IMR-90 (cell line): ENCODE results near the gene FKBP10. TPM values are rescaled to one million over a fixed set of nuclear protein-coding genes. Genes with fewer than 3 reads are reported as not detected.

ENCODE experiments used
- ATAC-seq: fragments of 200-7000 bp; cut with Tn5 transposase; 2 replicates; pipeline ENCODE4 v1.9.1; 2020; ENCODE audit warnings: low read depth, mild to moderate bottlenecking, moderate library complexity
- BruUV-seq: library from RNA; stranded (reverse); fragments of 400-500 nt; replicated peaks from 2 replicates; lab custom pipeline; 2021; lab: Mats Ljungman, UMichigan
- CTCF ChIA-PET: fragments of 300-600 bp; formaldehyde crosslinking; extraction: SDS; loops from one replicate; lab custom pipeline; 2021; ENCODE audit warnings: antibody characterized with exemption; lab: Yijun Ruan, JAX
- POLR2A ChIA-PET: fragments of 300-600 bp; sonication (Branson Sonifier 250); formaldehyde crosslinking; loops from one replicate; lab custom pipeline; 2022; ENCODE audit warnings: antibody characterized with exemption; ENCODE audit not compliant: unreplicated experiment; lab: Charles Lee
- DNase-seq: peaks from one replicate; pipeline ENCODE4 v3.0.0; 2013
- H2AFZ ChIP-seq: replicated peaks from 2 replicates; pipeline ENCODE3; 2013; ENCODE audit warnings: low read length, mild to moderate bottlenecking; ENCODE audit not compliant: poor library complexity
- H2AK5ac ChIP-seq: 2 replicates; pipeline ENCODE4 v1.6.1; 2013; ENCODE audit warnings: low read depth, low read length, inconsistent platforms
- H2AK9ac ChIP-seq: replicated peaks from 2 replicates; pipeline ENCODE3; 2013; ENCODE audit warnings: mild to moderate bottlenecking, low read depth, low read length, moderate library complexity; ENCODE audit not compliant: poor library complexity
- H2BK120ac ChIP-seq: 2 replicates; pipeline ENCODE4 v1.6.1; 2013; ENCODE audit warnings: low read depth, low read length, inconsistent platforms
- H2BK15ac ChIP-seq: 3 replicates; pipeline ENCODE4 v1.6.1; 2013; ENCODE audit warnings: low read depth, low read length, inconsistent platforms
- H2BK20ac ChIP-seq: 2 replicates; pipeline ENCODE4 v1.6.1; 2013; ENCODE audit warnings: low read depth, mild to moderate bottlenecking, inconsistent platforms, low read length, moderate library complexity
- H2BK5ac ChIP-seq: 2 replicates; pipeline ENCODE4 v1.6.1; 2013; ENCODE audit warnings: mild to moderate bottlenecking, low read depth, low read length, inconsistent platforms; ENCODE audit not compliant: poor library complexity, severe bottlenecking
- H3K14ac ChIP-seq: replicated peaks from 2 replicates; pipeline ENCODE4 v1.6.1; 2013; ENCODE audit warnings: low read depth, low read length, inconsistent platforms
- H3K18ac ChIP-seq: 2 replicates; pipeline ENCODE4 v1.6.1; 2013; ENCODE audit warnings: low read depth, low read length, control low read depth
- H3K23ac ChIP-seq: 2 replicates; pipeline ENCODE4 v1.6.1; 2013; ENCODE audit warnings: low read depth, low read length, inconsistent platforms
- H3K27ac ChIP-seq: 2 replicates; pipeline ENCODE4 v1.5.1; 2013; ENCODE audit warnings: mild to moderate bottlenecking, control low read depth, low read length; ENCODE audit not compliant: insufficient read depth
- H3K27me3 ChIP-seq: 2 replicates; pipeline ENCODE4 v1.6.1; 2013; ENCODE audit warnings: low read length; ENCODE audit not compliant: control insufficient read depth, insufficient read depth
- H3K36me3 ChIP-seq: 2 replicates; pipeline ENCODE4 v1.6.1; 2013; ENCODE audit warnings: low read length, mixed read lengths; ENCODE audit not compliant: control insufficient read depth, insufficient read depth
- H3K4ac ChIP-seq: 2 replicates; pipeline ENCODE4 v1.6.1; 2013; ENCODE audit warnings: low read depth, low read length, inconsistent platforms
- H3K4me1 ChIP-seq: 2 replicates; pipeline ENCODE4 v1.6.1; 2013; ENCODE audit warnings: low read length, mixed read lengths; ENCODE audit not compliant: control insufficient read depth, insufficient read depth
- H3K4me2 ChIP-seq: 2 replicates; pipeline ENCODE4 v1.6.1; 2013; ENCODE audit warnings: low read depth, mild to moderate bottlenecking, control low read depth, low read length, moderate library complexity
- H3K4me3 ChIP-seq: 2 replicates; pipeline ENCODE4 v1.5.1; 2013; ENCODE audit warnings: low read depth, mild to moderate bottlenecking, control low read depth, low read length, moderate library complexity; ENCODE audit not compliant: insufficient read depth
- H3K56ac ChIP-seq: 2 replicates; pipeline ENCODE4 v1.6.1; 2013; ENCODE audit warnings: low read length, inconsistent platforms; ENCODE audit not compliant: insufficient read depth; ENCODE audit errors: extremely low read depth
- H3K79me1 ChIP-seq, 2 experiments: 2 replicates each; pipeline ENCODE4 v1.6.1; 2013; ENCODE audit warnings: low read length in 2 of 2, inconsistent platforms in 1 of 2, low read depth in 1 of 2
- H3K9ac ChIP-seq: 2 replicates; pipeline ENCODE4 v1.6.1; 2013; ENCODE audit warnings: low read depth, low read length, control low read depth
- H3K9me1 ChIP-seq: 2 replicates; pipeline ENCODE4 v1.6.1; 2013; ENCODE audit warnings: low read length, inconsistent platforms; ENCODE audit not compliant: insufficient read depth
- H3K9me3 ChIP-seq: 2 replicates; pipeline ENCODE4 v1.6.1; 2013; ENCODE audit warnings: low read length; ENCODE audit not compliant: control insufficient read depth, insufficient read depth
- H4K20me1 ChIP-seq: 2 replicates; pipeline ENCODE4 v1.6.1; 2013; ENCODE audit warnings: low read length, inconsistent platforms; ENCODE audit not compliant: insufficient read depth
- H4K5ac ChIP-seq: 2 replicates; pipeline ENCODE4 v1.6.1; 2013; ENCODE audit warnings: mild to moderate bottlenecking, low read depth, low read length, control low read depth
- H4K8ac ChIP-seq, 2 experiments: 2 replicates each; pipeline ENCODE4 v1.6.1; 2013; ENCODE audit warnings: low read depth in 2 of 2, low read length in 2 of 2, control low read depth in 1 of 2, inconsistent platforms in 1 of 2
- H4K91ac ChIP-seq: 2 replicates; pipeline ENCODE4 v1.6.1; 2013; ENCODE audit warnings: low read depth, low read length, inconsistent platforms; ENCODE audit not compliant: insufficient read depth
- BHLHE40 ChIP-seq: fragments of 150-350 bp; IDR thresholded peaks from 2 replicates; pipeline ENCODE4 v1.6.1; 2016; ENCODE audit warnings: mild to moderate bottlenecking, low read depth, low read length
- CEBPB ChIP-seq: IDR thresholded peaks from 2 replicates; pipeline ENCODE4 v1.6.1; 2012; ENCODE audit warnings: low read depth, low read length, improper control_type of control experiment
- CHD1 ChIP-seq: IDR thresholded peaks from 2 replicates; pipeline ENCODE4 v1.6.1; 2012; ENCODE audit warnings: low read depth, low read length, improper control_type of control experiment
- CTCF ChIP-seq: conservative IDR thresholded peaks from 2 replicates; pipeline ENCODE4 v1.5.1; 2012; ENCODE audit warnings: mild to moderate bottlenecking, low read depth, low read length, improper control_type of control experiment
- ELK1 ChIP-seq: fragments of 150-350 bp; IDR thresholded peaks from 2 replicates; pipeline ENCODE4 v1.6.1; 2016; ENCODE audit warnings: low read depth, mild to moderate bottlenecking, low read length, moderate library complexity, borderline replicate concordance
- FOS ChIP-seq: fragments of 150-350 bp; IDR thresholded peaks from 2 replicates; pipeline ENCODE4 v1.6.1; 2016; ENCODE audit warnings: low read depth, low read length
- MAFK ChIP-seq: IDR thresholded peaks from 2 replicates; pipeline ENCODE4 v1.6.1; 2012; ENCODE audit warnings: low read depth, low read length, improper control_type of control experiment
- MAZ ChIP-seq: IDR thresholded peaks from 2 replicates; pipeline ENCODE4 v1.6.1; 2012; ENCODE audit warnings: low read depth, mild to moderate bottlenecking, low read length, improper control_type of control experiment, moderate library complexity, borderline replicate concordance
- MXI1 ChIP-seq: IDR thresholded peaks from 2 replicates; pipeline ENCODE4 v1.6.1; 2012; ENCODE audit warnings: low read depth, mild to moderate bottlenecking, low read length, moderate library complexity, borderline replicate concordance
- NFE2L2 ChIP-seq: fragments of 150-350 bp; IDR thresholded peaks from 2 replicates; pipeline ENCODE4 v1.6.1; 2016; ENCODE audit warnings: low read depth, mild to moderate bottlenecking, low read length
- POLR2A ChIP-seq: IDR thresholded peaks from 2 replicates; pipeline ENCODE4 v1.6.1; 2012; ENCODE audit warnings: mild to moderate bottlenecking, low read depth, low read length
- RAD21 ChIP-seq: IDR thresholded peaks from 2 replicates; pipeline ENCODE4 v1.6.1; 2012; ENCODE audit warnings: low read length, improper control_type of control experiment
- RCOR1 ChIP-seq: IDR thresholded peaks from 2 replicates; pipeline ENCODE4 v1.6.1; 2012; ENCODE audit warnings: mild to moderate bottlenecking, low read length, improper control_type of control experiment; ENCODE audit not compliant: insufficient replicate concordance
- RFX5 ChIP-seq: IDR thresholded peaks from 2 replicates; pipeline ENCODE4 v1.8.0; 2012; ENCODE audit warnings: low read depth, mild to moderate bottlenecking, low read length, moderate library complexity
- SMC3 ChIP-seq: fragments of 150-350 bp; IDR thresholded peaks from 2 replicates; pipeline ENCODE4 v1.6.1; 2016; ENCODE audit warnings: low read depth, mild to moderate bottlenecking, antibody characterized with exemption, low read length, moderate library complexity
- WGBS, 2 experiments: methylation state at CpG; one replicate each; pipeline versions ENCODE4 v1.1.5 to v1.1.7; 2013; ENCODE audit warnings: missing lambda C conversion rate in 2 of 2; ENCODE audit not compliant: insufficient read length in 1 of 2; ENCODE audit errors: extremely low coverage in 2 of 2; 5-methylcytosine and 5-hydroxymethylcytosine counted together
- dilution Hi-C: fragments of 300-500 bp; cut with HindIII; formaldehyde crosslinking; loops from one replicate; pipeline ENCODE4 v1.14.3; 2018; ENCODE audit warnings: low sequenced_read_pairs; ENCODE audit not compliant: unreplicated experiment
- in situ Hi-C: fragments of 300-500 bp; cut with MboI; formaldehyde crosslinking; loops from 3 replicates; pipeline ENCODE4 v1.14.3; 2019; ENCODE audit warnings: low sequenced_read_pairs, inconsistent platforms, mixed read lengths
- intact Hi-C: fragments of 100-400 bp; cut with micrococcal nuclease; formaldehyde crosslinking; loops from 2 replicates; pipeline ENCODE4 v1.10.0; 2022
- polyA plus RNA-seq, 3 experiments: library from polyadenylated mRNA; depleted of rRNA; stranded (reverse); fragments of >200 nt; gene quantifications; 2 replicates each; pipeline ENCODE4 v1.2.3, GENCODE V29; 2012; ENCODE audit warnings: low replicate concordance in 1 of 3
- total RNA-seq: library from RNA; depleted of rRNA; stranded (reverse); fragments of >200 nt; gene quantifications from 2 replicates; pipeline ENCODE4 v1.2.3, GENCODE V29; 2012
- TF ChIP-seq, protein P1 (sequence below): fragments of 150-350 bp; IDR thresholded peaks from 2 replicates; pipeline ENCODE4 v1.6.1; 2017; ENCODE audit warnings: mild to moderate bottlenecking, antibody characterized with exemption, low read length, low read depth

FKBP10 gene
- total and polyA plus RNA-seq, 2 of the 4 experiments (the other 2 are of a cell fraction): 170 to 984 TPM

DNA sequence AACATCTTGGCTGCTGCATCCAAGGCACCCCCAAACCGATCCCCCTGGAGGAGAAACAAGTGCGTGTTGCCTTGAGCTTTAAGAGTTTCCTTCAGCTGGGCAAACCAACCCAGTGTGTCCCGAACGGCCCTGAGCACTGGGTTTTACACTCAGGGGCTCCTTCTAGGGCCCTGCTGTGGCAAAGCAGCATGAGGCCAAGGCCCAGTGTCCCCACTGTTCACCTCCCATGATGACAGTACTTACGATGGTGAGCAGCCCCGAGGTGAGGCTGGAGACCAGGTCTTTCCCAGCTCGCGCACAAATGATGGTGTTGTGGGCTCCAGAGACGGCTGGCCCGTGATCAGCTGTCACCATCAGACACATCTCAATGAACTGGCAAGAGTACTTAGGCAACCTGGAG is 59.0 kb downstream of the FKBP10 start:
- Histone ChIP-seq H3K27me3 (no peaks in the 10 kb centered on the region), H3K79me1 (peaks cover 7 to 29% of the 10 kb centered on the region in 2 experiments), H3K4me3 (no peak overlapping the region), H4K5ac (no peak overlapping the region), H2BK5ac (no peak overlapping the region), H2AFZ (no peak overlapping the region), H3K9me1 (0 out of 2 replicates have a peak, but pooled peaks cover 3% of the 10 kb centered on the region), H3K36me3 (peaks cover 55% of the 10 kb centered on the region), H3K4me1 (no peaks in the 10 kb centered on the region), H3K56ac (no peak overlapping the region), H3K9ac (no peak overlapping the region), H4K20me1 (0 out of 2 replicates have a peak, but pooled peaks cover 4% of the 10 kb centered on the region), H3K9me3 (no peaks in the 10 kb centered on the region), H3K4ac (no peak overlapping the region), H3K23ac (no peak overlapping the region), H2BK20ac (no peak overlapping the region), H2BK15ac (no peak overlapping the region), H3K14ac (no peak overlapping the region), H4K8ac (no peak overlapping the region), H2BK120ac (no peak overlapping the region), H2AK9ac (no peak overlapping the region), H3K27ac (no peak overlapping the region), H3K18ac (no peak overlapping the region), H3K4me2 (no peak overlapping the region), H2AK5ac (no peak overlapping the region), H4K91ac (no peak overlapping the region)
- intact Hi-C loops (no loop called here), dilution Hi-C loops (no loop called here), in situ Hi-C loops (no loop called here)
- ChIA-PET POLR2A (no interaction called here), CTCF (no interaction called here)
- WGBS, 2 experiments: 88% methylated on average over 4 of the region's 10 CpGs; no CpG with 5 or more reads in 1 of the 2 experiments
- TF ChIP-seq FOS: no peak
- no peak for TF ChIP-seq RFX5
- no peak for TF ChIP-seq CEBPB
- TF ChIP-seq BHLHE40: no peak
- no peak for TF ChIP-seq ELK1
- no peak for TF ChIP-seq CTCF
- TF ChIP-seq, protein P1, sequence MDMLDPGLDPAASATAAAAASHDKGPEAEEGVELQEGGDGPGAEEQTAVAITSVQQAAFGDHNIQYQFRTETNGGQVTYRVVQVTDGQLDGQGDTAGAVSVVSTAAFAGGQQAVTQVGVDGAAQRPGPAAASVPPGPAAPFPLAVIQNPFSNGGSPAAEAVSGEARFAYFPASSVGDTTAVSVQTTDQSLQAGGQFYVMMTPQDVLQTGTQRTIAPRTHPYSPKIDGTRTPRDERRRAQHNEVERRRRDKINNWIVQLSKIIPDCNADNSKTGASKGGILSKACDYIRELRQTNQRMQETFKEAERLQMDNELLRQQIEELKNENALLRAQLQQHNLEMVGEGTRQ: no peak
- TF ChIP-seq SMC3: no peak
- no peak for TF ChIP-seq NFE2L2
- TF ChIP-seq MXI1: no peak
- no peak for TF ChIP-seq RCOR1
- no peak for TF ChIP-seq MAZ
- no peak for TF ChIP-seq POLR2A
- no peak for TF ChIP-seq CHD1
- TF ChIP-seq MAFK: no peak
- TF ChIP-seq RAD21: no peak
- DNase-seq (no peak), ATAC-seq (no peak)
- no TSS peak for BruUV-seq
